Measurements from ENCODE around the gene BOD1L1. TPM values are rescaled to one million over a fixed set of nuclear protein-coding genes. Genes with fewer than 3 reads are reported as not detected.
A peak's percentile ranks its signal among the peaks of the same experiment; 100 is the strongest.

Gene BOD1L1
- total RNA-seq, 4 donors from 2014 or later: 30.3 to 39.8 (median 34.8) TPM

- TF ChIP-seq EP300 (IDR thresholded peaks at IDR 0.05) (no peak), CTCF (IDR thresholded peaks at IDR 0.05) (no peak), POLR2AphosphoS5 (IDR thresholded peaks at IDR 0.05) (no peak), POLR2A (IDR thresholded peaks at IDR 0.05; ENCODE audit: low read depth) (no peak)
- peaks cover 41 to 93% (median 75%) of the 10 kb centered on the region in 4 donors for H3K36me3 ChIP-seq
- H3K27ac ChIP-seq (replicated peaks in 1 of 4): no peak overlapping the region
- 70% methylated on average over 3 of the region's 3 CpGs for WGBS
- no peaks in the 10 kb centered on the region for H3K27me3 ChIP-seq
- peaks cover 0 to 9% (median 7%) of the 10 kb centered on the region in 4 donors for H3K4me1 ChIP-seq
- intact Hi-C loops (cut with DNase I): no loop called here
- no peak for DNase-seq (ENCODE audit: extremely low spot score)
- H3K4me3 ChIP-seq: no peak overlapping the region
- H3K9me3 ChIP-seq: no peaks in the 10 kb centered on the region
These were observed 12.4 kb downstream of the BOD1L1 start for GRCh38 chr4:13615161-13615560.

- WGBS: 84% methylated on average over 4 of the region's 4 CpGs
- no peak overlapping the region for H3K27ac ChIP-seq (replicated peaks in 1 of 4)
These were observed 15.0 kb downstream of the BOD1L1 start for GRCh38 chr4:13612569-13612968.

GRCh38 chr4:13611283-13611842 lies 16.2 kb downstream of the BOD1L1 start:
- WGBS: 41% methylated on average over 3 of the region's 3 CpGs
- Histone ChIP-seq H3K27me3 (no peaks in the 10 kb centered on the region), H3K27ac (replicated peaks in 1 of 4) (peak overlapping the region in 1 of 4 donors; percentile 7), H3K9me3 (no peaks in the 10 kb centered on the region), H3K36me3 (peaks cover 56 to 99% (median 83%) of the 10 kb centered on the region in 4 donors), H3K4me3 (no peak overlapping the region), H3K4me1 (peaks cover 0 to 9% (median 7%) of the 10 kb centered on the region in 4 donors)
- intact Hi-C loops (cut with DNase I): no loop called here
- TF ChIP-seq POLR2AphosphoS5 (IDR thresholded peaks at IDR 0.05): peak in 1 of 2 donors; percentile 41
- TF ChIP-seq CTCF (IDR thresholded peaks at IDR 0.05): no peak
- no peak for DNase-seq (ENCODE audit: extremely low spot score)

More at GRCh38 chr4:13612569-13612968, 15.0 kb downstream of the BOD1L1 start:
- Histone ChIP-seq H3K9me3 (no peaks in the 10 kb centered on the region), H3K4me3 (no peak overlapping the region), H3K27me3 (no peaks in the 10 kb centered on the region), H3K36me3 (peaks cover 44 to 94% (median 78%) of the 10 kb centered on the region in 4 donors), H3K4me1 (peaks cover 0 to 9% (median 7%) of the 10 kb centered on the region in 4 donors)
- intact Hi-C loops (cut with DNase I): no loop called here
- no peak for DNase-seq (ENCODE audit: extremely low spot score)
- TF ChIP-seq POLR2AphosphoS5 (IDR thresholded peaks at IDR 0.05) (no peak), EP300 (IDR thresholded peaks at IDR 0.05) (no peak)

- Histone ChIP-seq H3K4me1 (no peaks in the 10 kb centered on the region), H3K27ac (replicated peaks in 1 of 4) (no peak overlapping the region), H3K9me3 (no peaks in the 10 kb centered on the region), H3K4me3 (no peak overlapping the region), H3K27me3 (no peaks in the 10 kb centered on the region), H3K36me3 (peaks cover 68 to 99% (median 88%) of the 10 kb centered on the region in 4 donors)
- intact Hi-C loops (cut with DNase I): no loop called here
- 100% methylated on average over 1 of the region's 1 CpG for WGBS
- TF ChIP-seq POLR2AphosphoS5 (IDR thresholded peaks at IDR 0.05) (no peak), EP300 (IDR thresholded peaks at IDR 0.05) (no peak), POLR2A (IDR thresholded peaks at IDR 0.05; ENCODE audit: low read depth) (no peak), CTCF (IDR thresholded peaks at IDR 0.05) (no peak)
- DNase-seq (ENCODE audit: extremely low spot score): no peak
These were observed 22.2 kb downstream of the BOD1L1 start for GRCh38 chr4:13605330-13605729.

- H3K27ac ChIP-seq (replicated peaks in 1 of 4): no peak overlapping the region
- no peaks in the 10 kb centered on the region for H3K4me1 ChIP-seq
- TF ChIP-seq POLR2A (IDR thresholded peaks at IDR 0.05; ENCODE audit: low read depth) (no peak), POLR2AphosphoS5 (IDR thresholded peaks at IDR 0.05) (no peak), CTCF (IDR thresholded peaks at IDR 0.05) (no peak), EP300 (IDR thresholded peaks at IDR 0.05) (no peak)
- no peaks in the 10 kb centered on the region for H3K9me3 ChIP-seq
- no peaks in the 10 kb centered on the region for H3K27me3 ChIP-seq
- no peak for DNase-seq (ENCODE audit: extremely low spot score)
- WGBS: 98% methylated on average over 2 of the region's 2 CpGs
- peaks cover 46 to 92% (median 87%) of the 10 kb centered on the region in 4 donors for H3K36me3 ChIP-seq
- intact Hi-C loops (cut with DNase I): no loop called here
- no peak overlapping the region for H3K4me3 ChIP-seq
These were observed 25.7 kb downstream of the BOD1L1 start for GRCh38 chr4:13601848-13602247.

All from esophagus muscularis mucosa (tissue), 4 donors.